Activated T-helper 17 cell treated with anti-CD3 and anti-CD28 coated beads, Interleukin-2, amount 50 U/mL, for 72 hours (primary cell): ENCODE data around the gene KREMEN1. TPM values are rescaled to one million over a fixed set of nuclear protein-coding genes. Genes with fewer than 3 reads are reported as not detected.
A peak's percentile ranks its signal among the peaks of the same experiment; 100 is the strongest.

Source experiments
- ATAC-seq: fragments of 150-1000 bp; cut with Tn5 transposase; replicated peaks from 2 replicates; pipeline ENCODE4 v1.10.0; 2021; ENCODE audit warnings: mild to moderate bottlenecking, moderate library complexity
- H3K27ac Mint-ChIP-seq: one replicate; pipeline ENCODE4 v1.8.0; 2022; ENCODE audit warnings: mixed read lengths
- H3K27me3 Mint-ChIP-seq: one replicate; pipeline ENCODE4 v1.8.0; 2022; ENCODE audit warnings: mixed read lengths
- H3K36me3 Mint-ChIP-seq: one replicate; pipeline ENCODE4 v1.8.0; 2022; ENCODE audit warnings: low read depth, mild to moderate bottlenecking, mixed read lengths
- H3K4me1 Mint-ChIP-seq: one replicate; pipeline ENCODE4 v1.8.0; 2022; ENCODE audit warnings: mixed read lengths
- H3K4me3 Mint-ChIP-seq: one replicate; pipeline ENCODE4 v1.8.0; 2022; ENCODE audit warnings: mild to moderate bottlenecking, mixed read lengths
- H3K9me3 Mint-ChIP-seq: one replicate; pipeline ENCODE4 v1.8.0; 2022; ENCODE audit warnings: mixed read lengths
- total RNA-seq, 2 donors: library from RNA; stranded (reverse); gene quantifications; one replicate each; pipeline ENCODE4 v1.2.3, GENCODE V29; 2022

The KREMEN1 gene
- total RNA-seq, 2 donors from 2014 or later = 0.40 TPM; not detected in 1

GRCh38 chr22:29166180-29166579 is 93.3 kb downstream of the KREMEN1 start:
- Mint-ChIP-seq H3K4me1 (peaks cover 17% of the 10 kb centered on the region), H3K4me3 (peak overlapping the region; percentile 6), H3K27ac (no peak overlapping the region), H3K27me3 (peaks cover 10% of the 10 kb centered on the region), H3K9me3 (no peaks in the 10 kb centered on the region), H3K36me3 (no peaks in the 10 kb centered on the region)
- no peak for ATAC-seq

GRCh38 chr22:29167032-29167911 is 94.4 kb downstream of the KREMEN1 start:
- peak overlapping the region; percentile 77 for H3K27ac Mint-ChIP-seq
- H3K27me3 Mint-ChIP-seq = peaks cover 15% of the 10 kb centered on the region
- no peaks in the 10 kb centered on the region for H3K9me3 Mint-ChIP-seq
- peak; percentile 97 for ATAC-seq
- peaks cover 17% of the 10 kb centered on the region for H3K4me1 Mint-ChIP-seq
- peak overlapping the region; percentile 68 for H3K4me3 Mint-ChIP-seq
- no peaks in the 10 kb centered on the region for H3K36me3 Mint-ChIP-seq

- no peak for ATAC-seq
- H3K27ac Mint-ChIP-seq = no peak overlapping the region
- H3K9me3 Mint-ChIP-seq = peaks cover 14% of the 10 kb centered on the region
- H3K4me1 Mint-ChIP-seq = peaks cover 11% of the 10 kb centered on the region
- peaks cover 20% of the 10 kb centered on the region for H3K27me3 Mint-ChIP-seq
- no peak overlapping the region for H3K4me3 Mint-ChIP-seq
- H3K36me3 Mint-ChIP-seq = no peaks in the 10 kb centered on the region
Observed at GRCh38 chr22:29171721-29172120, 98.9 kb downstream of the KREMEN1 start.

- peaks cover 20% of the 10 kb centered on the region for H3K27me3 Mint-ChIP-seq
- H3K27ac Mint-ChIP-seq = no peak overlapping the region
- no peak for ATAC-seq
- H3K4me3 Mint-ChIP-seq = no peak overlapping the region
- H3K36me3 Mint-ChIP-seq = no peaks in the 10 kb centered on the region
- peaks cover 14% of the 10 kb centered on the region for H3K9me3 Mint-ChIP-seq
- peaks cover 6% of the 10 kb centered on the region for H3K4me1 Mint-ChIP-seq
Observed at GRCh38 chr22:29172216-29172615, 99.4 kb downstream of the KREMEN1 start.

- Mint-ChIP-seq H3K36me3 (no peaks in the 10 kb centered on the region), H3K4me1 (no peaks in the 10 kb centered on the region), H3K27me3 (peaks cover 16% of the 10 kb centered on the region), H3K4me3 (no peak overlapping the region), H3K9me3 (peaks cover 14% of the 10 kb centered on the region), H3K27ac (no peak overlapping the region)
- no peak for ATAC-seq
Observed at GRCh38 chr22:29175312-29175835, 102.5 kb downstream of the KREMEN1 start.

- H3K4me3 Mint-ChIP-seq = no peak overlapping the region
- H3K36me3 Mint-ChIP-seq = no peaks in the 10 kb centered on the region
- ATAC-seq = no peak
- no peaks in the 10 kb centered on the region for H3K4me1 Mint-ChIP-seq
- no peak overlapping the region for H3K27ac Mint-ChIP-seq
- no peaks in the 10 kb centered on the region for H3K9me3 Mint-ChIP-seq
- H3K27me3 Mint-ChIP-seq = peaks cover 3% of the 10 kb centered on the region
Observed at GRCh38 chr22:29183971-29184848, 111.4 kb downstream of the KREMEN1 start.

GRCh38 chr22:29184849-29185490 is 112.1 kb downstream of the KREMEN1 start:
- H3K9me3 Mint-ChIP-seq = no peaks in the 10 kb centered on the region
- no peak overlapping the region for H3K4me3 Mint-ChIP-seq
- no peaks in the 10 kb centered on the region for H3K4me1 Mint-ChIP-seq
- ATAC-seq = no peak
- no peaks in the 10 kb centered on the region for H3K36me3 Mint-ChIP-seq
- H3K27me3 Mint-ChIP-seq = peaks cover 3% of the 10 kb centered on the region
- no peak overlapping the region for H3K27ac Mint-ChIP-seq

- Mint-ChIP-seq H3K4me3 (no peak overlapping the region), H3K27me3 (peaks cover 3% of the 10 kb centered on the region), H3K36me3 (no peaks in the 10 kb centered on the region), H3K4me1 (no peaks in the 10 kb centered on the region), H3K27ac (no peak overlapping the region), H3K9me3 (no peaks in the 10 kb centered on the region)
- no peak for ATAC-seq
Observed at GRCh38 chr22:29186302-29186701, 113.5 kb downstream of the KREMEN1 start.

- H3K36me3 Mint-ChIP-seq = no peaks in the 10 kb centered on the region
Observed at GRCh38 chr22:29187831-29188230, 115.0 kb downstream of the KREMEN1 start.

GRCh38 chr22:29190051-29190450 is 117.2 kb downstream of the KREMEN1 start:
- H3K27ac Mint-ChIP-seq = no peak overlapping the region
- no peaks in the 10 kb centered on the region for H3K36me3 Mint-ChIP-seq
- peaks cover 5% of the 10 kb centered on the region for H3K27me3 Mint-ChIP-seq
- no peak overlapping the region for H3K4me3 Mint-ChIP-seq
- no peaks in the 10 kb centered on the region for H3K9me3 Mint-ChIP-seq
- ATAC-seq = no peak
- no peaks in the 10 kb centered on the region for H3K4me1 Mint-ChIP-seq

More at GRCh38 chr22:29187831-29188230, 115.0 kb downstream of the KREMEN1 start:
- Mint-ChIP-seq H3K27me3 (peaks cover 3% of the 10 kb centered on the region), H3K4me3 (no peak overlapping the region), H3K27ac (no peak overlapping the region), H3K9me3 (no peaks in the 10 kb centered on the region), H3K4me1 (no peaks in the 10 kb centered on the region)
- ATAC-seq = no peak

GRCh38 chr22:29190918-29191317 is 118.1 kb downstream of the KREMEN1 start:
- peaks cover 5% of the 10 kb centered on the region for H3K27me3 Mint-ChIP-seq
- no peaks in the 10 kb centered on the region for H3K36me3 Mint-ChIP-seq
- H3K9me3 Mint-ChIP-seq = no peaks in the 10 kb centered on the region
- H3K4me3 Mint-ChIP-seq = no peak overlapping the region
- no peaks in the 10 kb centered on the region for H3K4me1 Mint-ChIP-seq
- H3K27ac Mint-ChIP-seq = no peak overlapping the region
- no peak for ATAC-seq

- Mint-ChIP-seq H3K9me3 (no peaks in the 10 kb centered on the region), H3K36me3 (no peaks in the 10 kb centered on the region), H3K4me1 (no peaks in the 10 kb centered on the region), H3K27me3 (peaks cover 14% of the 10 kb centered on the region), H3K27ac (no peak overlapping the region), H3K4me3 (no peak overlapping the region)
- ATAC-seq = no peak
Observed at GRCh38 chr22:29193021-29193420, 120.2 kb downstream of the KREMEN1 start.

GRCh38 chr22:29194184-29194583 is 121.3 kb downstream of the KREMEN1 start:
- H3K9me3 Mint-ChIP-seq = no peaks in the 10 kb centered on the region
- H3K36me3 Mint-ChIP-seq = no peaks in the 10 kb centered on the region
- no peak for ATAC-seq
- peaks cover 12% of the 10 kb centered on the region for H3K27me3 Mint-ChIP-seq
- H3K27ac Mint-ChIP-seq = no peak overlapping the region
- H3K4me3 Mint-ChIP-seq = no peak overlapping the region
- H3K4me1 Mint-ChIP-seq = no peaks in the 10 kb centered on the region
